ENCODE data around the gene ZNF433. TPM values are rescaled to one million over a fixed set of nuclear protein-coding genes. Genes with fewer than 3 reads are reported as not detected.
A peak's percentile ranks its signal among the peaks of the same experiment; 100 is the strongest.

Gene ZNF433
- total RNA-seq, 2 experiments from 2014 or later: 2.6 to 2.8 TPM

GRCh38 chr19:11984986-11985385 is 50.5 kb downstream of the ZNF433 start:
- Mint-ChIP-seq H3K27ac (no peak overlapping the region), H3K27me3 (no peaks in the 10 kb centered on the region), H3K4me3 (peak overlapping the region; percentile 20), H3K4me1 (ENCODE audit: low read depth) (peaks cover 15% of the 10 kb centered on the region), H3K36me3 (ENCODE audit: low read depth) (peaks cover 30% of the 10 kb centered on the region), H3K9me3 (no peaks in the 10 kb centered on the region)
- Histone ChIP-seq H3K27me3 (ENCODE audit: control insufficient read depth in 1 of 2, insufficient read depth in 2 of 2, low read length in 2 of 2) (peaks cover 0 to 2% of the 10 kb centered on the region in 2 experiments), H3K4me3 (ENCODE audit: low read length) (no peak overlapping the region), H3K4me1 (ENCODE audit: insufficient read depth, low read length) (peaks cover 21% of the 10 kb centered on the region), H3K36me3 (ENCODE audit: insufficient read depth, low read length) (no peaks in the 10 kb centered on the region), H3K27ac (ENCODE audit: low read depth in 1 of 2, low read length in 2 of 2) (no peak overlapping the region), H3K9me3 (ENCODE audit: control insufficient read depth in 1 of 2, insufficient read depth in 1 of 2, low read length in 2 of 2) (peaks cover 25 to 30% of the 10 kb centered on the region in 2 experiments)
- intact Hi-C loops (cut with DNase I, micrococcal nuclease): loop anchor here (5.0 kb wide), 2 partner anchors 43 to 173 kb away; partner anchors contain the start of gene ZNF440 (in 1 of the 2)
- ATAC-seq (ENCODE audit: poor library complexity): no peak
- TF ChIP-seq CTCF (IDR thresholded peaks at IDR 0.05): no peak
- DNase-seq: peak in 4 of 14 experiments; percentile 11 to 41 (median 20)
- ChIA-PET CTCF (interaction anchor here (1.5 kb wide), 1 partner anchor 20 kb away, joined by 4 read pairs; the partner anchor contains the start of gene ZNF763), POLR2A (no interaction called here)

GRCh38 chr19:11982526-11982925 is 53.0 kb downstream of the ZNF433 start:
- no peak for TF ChIP-seq CTCF (IDR thresholded peaks at IDR 0.05)
- H3K27ac Mint-ChIP-seq: no peak overlapping the region
- peaks cover 4% of the 10 kb centered on the region for H3K9me3 Mint-ChIP-seq
- Histone ChIP-seq H3K4me1 (ENCODE audit: insufficient read depth, low read length) (peaks cover 8% of the 10 kb centered on the region), H3K4me3 (ENCODE audit: low read length) (no peak overlapping the region), H3K36me3 (ENCODE audit: insufficient read depth, low read length) (peaks cover 13% of the 10 kb centered on the region), H3K27ac (ENCODE audit: low read depth in 1 of 2, low read length in 2 of 2) (no peak overlapping the region), H3K9me3 (ENCODE audit: control insufficient read depth in 1 of 2, insufficient read depth in 1 of 2, low read length in 2 of 2) (peaks cover 26 to 54% of the 10 kb centered on the region in 2 experiments), H3K27me3 (ENCODE audit: control insufficient read depth in 1 of 2, insufficient read depth in 2 of 2, low read length in 2 of 2) (peaks cover 0 to 2% of the 10 kb centered on the region in 2 experiments)
- CTCF ChIA-PET: interaction anchor here (2.0 kb wide), 1 partner anchor 19 kb away, joined by 4 read pairs; no protein-coding TSS in a partner anchor
- H3K27me3 Mint-ChIP-seq: no peaks in the 10 kb centered on the region
- H3K4me1 Mint-ChIP-seq (ENCODE audit: low read depth): peaks cover 4% of the 10 kb centered on the region
- POLR2A ChIA-PET: interaction anchor here (1.1 kb wide), 1 partner anchor 58 kb away, joined by 3 read pairs; the partner anchor contains the start of gene ZNF700
- intact Hi-C loops (cut with DNase I, micrococcal nuclease): loop anchor here in 1 of 2 experiments (5.0 kb wide), 1 partner anchor 40 kb away; no protein-coding TSS in a partner anchor
- no peak for ATAC-seq (ENCODE audit: poor library complexity)
- H3K4me3 Mint-ChIP-seq: no peak overlapping the region
- no peak for DNase-seq
- peaks cover 45% of the 10 kb centered on the region for H3K36me3 Mint-ChIP-seq (ENCODE audit: low read depth)

- H3K9me3 ChIP-seq (ENCODE audit: control insufficient read depth in 1 of 2, insufficient read depth in 1 of 2, low read length in 2 of 2): peaks cover 41 to 64% of the 10 kb centered on the region in 2 experiments
Measured at GRCh38 chr19:11979527-11979926, 56.0 kb downstream of the ZNF433 start.

More at GRCh38 chr19:11979527-11979926, 56.0 kb downstream of the ZNF433 start:
- peaks cover 18% of the 10 kb centered on the region for H3K36me3 ChIP-seq (ENCODE audit: insufficient read depth, low read length)
- H3K27ac ChIP-seq (ENCODE audit: low read depth in 1 of 2, low read length in 2 of 2): no peak overlapping the region
- POLR2A ChIA-PET: no interaction called here
- H3K4me3 ChIP-seq (ENCODE audit: low read length): no peak overlapping the region
- no peak overlapping the region for H3K27ac Mint-ChIP-seq
- H3K36me3 Mint-ChIP-seq (ENCODE audit: low read depth): peaks cover 66% of the 10 kb centered on the region
- H3K27me3 Mint-ChIP-seq: no peaks in the 10 kb centered on the region
- ATAC-seq (ENCODE audit: poor library complexity) (no peak), DNase-seq (no peak)
- H3K4me1 ChIP-seq (ENCODE audit: insufficient read depth, low read length): no peaks in the 10 kb centered on the region
- CTCF ChIA-PET: no interaction called here
- intact Hi-C loops (cut with DNase I, micrococcal nuclease): no loop called here
- no peaks in the 10 kb centered on the region for H3K4me1 Mint-ChIP-seq (ENCODE audit: low read depth)
- no peak for TF ChIP-seq CTCF (IDR thresholded peaks at IDR 0.05)
- no peaks in the 10 kb centered on the region for H3K27me3 ChIP-seq (ENCODE audit: control insufficient read depth in 1 of 2, insufficient read depth in 2 of 2, low read length in 2 of 2)
- peaks cover 7% of the 10 kb centered on the region for H3K9me3 Mint-ChIP-seq
- H3K4me3 Mint-ChIP-seq: no peak overlapping the region
